Activated T-cell treated with anti-CD3 and anti-CD28 coated beads, Interleukin-2, amount 50 U/mL, for 72 hours (primary cell): ENCODE results near the gene GPC5. TPM values are rescaled to one million over a fixed set of nuclear protein-coding genes. Genes with fewer than 3 reads are reported as not detected.

ENCODE experiments used
- ATAC-seq, 2 donors: fragments of 150-1000 bp; cut with Tn5 transposase; replicated peaks in 1 of 2; 2 replicates each; pipeline ENCODE4 v1.10.0; 2021; ENCODE audit warnings: moderate library complexity in 2 of 2, mild to moderate bottlenecking in 1 of 2
- DNase-seq, 2 donors: peaks; one replicate each; pipeline ENCODE4 v3.0.0; 2021 to 2022; ENCODE audit warnings: mixed read lengths in 1 of 2
- H3K27ac Mint-ChIP-seq: one replicate; pipeline ENCODE4 v1.8.0; 2022; ENCODE audit warnings: mild to moderate bottlenecking, moderate library complexity, mixed read lengths
- H3K27me3 Mint-ChIP-seq: one replicate; pipeline ENCODE4 v1.8.0; 2022; ENCODE audit warnings: low read depth, mixed read lengths
- H3K36me3 Mint-ChIP-seq, 2 donors: one replicate each; pipeline ENCODE4 v1.8.0; 2022; ENCODE audit warnings: mixed read lengths in 2 of 2, mild to moderate bottlenecking in 1 of 2; ENCODE audit not compliant: insufficient read depth in 2 of 2
- H3K4me1 Mint-ChIP-seq: one replicate; pipeline ENCODE4 v1.8.0; 2022; ENCODE audit warnings: low read depth, mixed read lengths
- H3K4me3 Mint-ChIP-seq, 2 donors: one replicate each; pipeline ENCODE4 v1.8.0; 2022; ENCODE audit warnings: mild to moderate bottlenecking in 2 of 2, mixed read lengths in 2 of 2, moderate library complexity in 2 of 2
- H3K9me3 Mint-ChIP-seq, 2 donors: one replicate each; pipeline ENCODE4 v1.8.0; 2022; ENCODE audit warnings: mixed read lengths in 2 of 2
- total RNA-seq, 2 donors: library from RNA; stranded (reverse); gene quantifications; one replicate each; pipeline ENCODE4 v1.2.3, GENCODE V29; 2022

The GPC5 gene
- total RNA-seq, 2 donors from 2014 or later = 0.14 TPM; not detected in 1

- H3K9me3 Mint-ChIP-seq = peaks cover 0 to 4% of the 10 kb centered on the region in 2 donors
- H3K4me1 Mint-ChIP-seq = no peaks in the 10 kb centered on the region
Measured at GRCh38 chr13:91644806-91645205, 246.4 kb downstream of the GPC5 start.

GRCh38 chr13:91647361-91647990, 249.1 kb downstream of the GPC5 start:
- Mint-ChIP-seq H3K27me3 (no peaks in the 10 kb centered on the region), H3K4me1 (no peaks in the 10 kb centered on the region), H3K4me3 (no peak overlapping the region), H3K36me3 (no peaks in the 10 kb centered on the region), H3K27ac (no peak overlapping the region), H3K9me3 (peaks cover 0 to 4% of the 10 kb centered on the region in 2 donors)
- peak in 1 of 2 donors; percentile 0 for DNase-seq
- ATAC-seq = no peak

More at GRCh38 chr13:91644806-91645205, 246.4 kb downstream of the GPC5 start:
- H3K36me3 Mint-ChIP-seq = no peaks in the 10 kb centered on the region
- no peak for ATAC-seq
- DNase-seq = no peak
- H3K27ac Mint-ChIP-seq = no peak overlapping the region
- no peaks in the 10 kb centered on the region for H3K27me3 Mint-ChIP-seq
- no peak overlapping the region for H3K4me3 Mint-ChIP-seq

GRCh38 chr13:91648012-91648411, 249.6 kb downstream of the GPC5 start:
- Mint-ChIP-seq H3K9me3 (peaks cover 0 to 4% of the 10 kb centered on the region in 2 donors), H3K4me1 (no peaks in the 10 kb centered on the region), H3K27me3 (no peaks in the 10 kb centered on the region), H3K36me3 (no peaks in the 10 kb centered on the region), H3K4me3 (no peak overlapping the region), H3K27ac (no peak overlapping the region)
- ATAC-seq (no peak), DNase-seq (no peak)

- Mint-ChIP-seq H3K27me3 (no peaks in the 10 kb centered on the region), H3K9me3 (peaks cover 0 to 4% of the 10 kb centered on the region in 2 donors), H3K27ac (no peak overlapping the region), H3K4me1 (no peaks in the 10 kb centered on the region), H3K36me3 (no peaks in the 10 kb centered on the region), H3K4me3 (no peak overlapping the region)
- DNase-seq (no peak), ATAC-seq (no peak)
Measured at GRCh38 chr13:91649456-91649855, 251.0 kb downstream of the GPC5 start.

- Mint-ChIP-seq H3K9me3 (peaks cover 3 to 7% of the 10 kb centered on the region in 2 donors), H3K4me1 (no peaks in the 10 kb centered on the region), H3K27ac (no peak overlapping the region), H3K36me3 (no peaks in the 10 kb centered on the region), H3K4me3 (no peak overlapping the region), H3K27me3 (no peaks in the 10 kb centered on the region)
- ATAC-seq (no peak), DNase-seq (no peak)
Measured at GRCh38 chr13:91652404-91653301, 254.2 kb downstream of the GPC5 start.

- H3K36me3 Mint-ChIP-seq = no peaks in the 10 kb centered on the region
- H3K4me3 Mint-ChIP-seq = no peak overlapping the region
- peaks cover 3 to 5% of the 10 kb centered on the region in 2 donors for H3K9me3 Mint-ChIP-seq
- H3K4me1 Mint-ChIP-seq = no peaks in the 10 kb centered on the region
- no peak for ATAC-seq
- H3K27ac Mint-ChIP-seq = no peak overlapping the region
- DNase-seq = no peak
- no peaks in the 10 kb centered on the region for H3K27me3 Mint-ChIP-seq
Measured at GRCh38 chr13:91655731-91656130, 257.3 kb downstream of the GPC5 start.

GRCh38 chr13:91657283-91657682, 258.9 kb downstream of the GPC5 start:
- H3K27ac Mint-ChIP-seq = no peak overlapping the region
- no peak overlapping the region for H3K4me3 Mint-ChIP-seq
- H3K27me3 Mint-ChIP-seq = no peaks in the 10 kb centered on the region
- H3K4me1 Mint-ChIP-seq = no peaks in the 10 kb centered on the region
- no peak for ATAC-seq
- no peak for DNase-seq
- H3K36me3 Mint-ChIP-seq = no peaks in the 10 kb centered on the region
- H3K9me3 Mint-ChIP-seq = peaks cover 3 to 5% of the 10 kb centered on the region in 2 donors

GRCh38 chr13:91659256-91660075, 261.0 kb downstream of the GPC5 start:
- H3K9me3 Mint-ChIP-seq = peaks cover 3 to 5% of the 10 kb centered on the region in 2 donors

GRCh38 chr13:91660076-91660415, 261.6 kb downstream of the GPC5 start:
- H3K36me3 Mint-ChIP-seq = no peaks in the 10 kb centered on the region
- ATAC-seq (no peak), DNase-seq (no peak)
- no peak overlapping the region for H3K27ac Mint-ChIP-seq
- H3K4me1 Mint-ChIP-seq = no peaks in the 10 kb centered on the region
- no peaks in the 10 kb centered on the region for H3K27me3 Mint-ChIP-seq
- H3K4me3 Mint-ChIP-seq = no peak overlapping the region
- peaks cover 3 to 5% of the 10 kb centered on the region in 2 donors for H3K9me3 Mint-ChIP-seq

More at GRCh38 chr13:91659256-91660075, 261.0 kb downstream of the GPC5 start:
- no peak for DNase-seq
- H3K27ac Mint-ChIP-seq = no peak overlapping the region
- H3K36me3 Mint-ChIP-seq = no peaks in the 10 kb centered on the region
- ATAC-seq = no peak
- H3K4me1 Mint-ChIP-seq = no peaks in the 10 kb centered on the region
- no peaks in the 10 kb centered on the region for H3K27me3 Mint-ChIP-seq
- no peak overlapping the region for H3K4me3 Mint-ChIP-seq

- Mint-ChIP-seq H3K9me3 (peaks cover 0 to 4% of the 10 kb centered on the region in 2 donors), H3K4me3 (no peak overlapping the region), H3K36me3 (no peaks in the 10 kb centered on the region), H3K27ac (no peak overlapping the region), H3K4me1 (no peaks in the 10 kb centered on the region), H3K27me3 (no peaks in the 10 kb centered on the region)
- ATAC-seq (no peak), DNase-seq (no peak)
Measured at GRCh38 chr13:91661692-91662490, 263.5 kb downstream of the GPC5 start.

GRCh38 chr13:91664039-91664438, 265.6 kb downstream of the GPC5 start:
- Mint-ChIP-seq H3K4me1 (no peaks in the 10 kb centered on the region), H3K27ac (no peak overlapping the region), H3K4me3 (no peak overlapping the region), H3K36me3 (no peaks in the 10 kb centered on the region), H3K27me3 (no peaks in the 10 kb centered on the region), H3K9me3 (no peaks in the 10 kb centered on the region)
- ATAC-seq (no peak), DNase-seq (no peak)

- H3K4me1 Mint-ChIP-seq = no peaks in the 10 kb centered on the region
- H3K4me3 Mint-ChIP-seq = no peak overlapping the region
- H3K9me3 Mint-ChIP-seq = no peaks in the 10 kb centered on the region
- DNase-seq = no peak
- H3K36me3 Mint-ChIP-seq = no peaks in the 10 kb centered on the region
- no peak overlapping the region for H3K27ac Mint-ChIP-seq
- no peak for ATAC-seq
- H3K27me3 Mint-ChIP-seq = no peaks in the 10 kb centered on the region
Measured at GRCh38 chr13:91667486-91667885, 269.1 kb downstream of the GPC5 start.
